ENCODE measurements around the gene ABHD8.

- peak; percentile 73 for TF ChIP-seq CTCF (IDR thresholded peaks at IDR 0.05)
- no peak for TF ChIP-seq ZFX (IDR thresholded peaks at IDR 0.05; ENCODE audit: borderline replicate concordance)
These were observed 37.2 kb upstream of the ABHD8 start for GRCh38 chr19:17340302-17340870.

Data from 22Rv1 (cell line).